ENCODE measurements around the gene PEAR1. TPM values are rescaled to one million over a fixed set of nuclear protein-coding genes. Genes with fewer than 3 reads are reported as not detected.

PEAR1 gene
- total and polyA plus RNA-seq, 2 of the 8 experiments (the other 6 are each of a cell fraction or from before 2014, with no cell fraction given): 0.63 to 0.71 TPM

- TF ChIP-seq YY1 (IDR thresholded peaks at IDR 0.05; ENCODE audit: low read depth, low read length) (no peak), SIN3A (conservative IDR thresholded peaks at IDR 0.05 in 1 of 2, IDR thresholded peaks at IDR 0.05 in 1 of 2; ENCODE audit: low read depth in 1 of 2, low read length in 2 of 2) (no peak)
Observed at GRCh38 chr1:156887317-156887716, 6.2 kb upstream of the PEAR1 start (continued).
